HG03442 (cell line): Measurements from ENCODE around the gene CRACDL.
"Not testable (repeated sequence)": the region's sequence is repeated elsewhere in the genome, so short reads cannot be mapped to it uniquely, and the experiment has no call there.

Experiments
- ATAC-seq: cut with Tn5 transposase; IDR thresholded peaks from one replicate; pipeline ENCODE4 v1.9.1; 2021; ENCODE audit warnings: mild to moderate bottlenecking, moderate library complexity; ENCODE audit not compliant: unreplicated experiment

The CRACDL gene

DNA sequence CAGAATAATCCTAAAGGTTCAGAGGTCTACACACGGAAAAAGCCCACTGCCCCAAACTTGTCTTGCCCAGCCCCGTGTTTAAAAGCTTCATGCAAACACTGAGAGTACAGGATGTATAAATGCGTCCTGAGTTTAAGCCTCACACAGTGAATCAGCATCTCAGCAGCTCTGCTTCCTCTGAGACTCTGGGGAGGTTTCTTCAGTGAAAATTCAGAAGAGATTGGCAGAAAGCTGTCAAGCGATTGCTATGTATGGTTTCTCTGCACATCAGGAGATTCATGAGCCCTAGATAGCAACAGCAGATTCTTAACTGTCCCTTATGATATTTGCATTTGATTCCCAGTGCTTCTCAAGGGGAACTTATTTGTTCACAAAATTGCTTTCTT, 27.1 kb downstream of the CRACDL start:
- no peak for ATAC-seq

DNA sequence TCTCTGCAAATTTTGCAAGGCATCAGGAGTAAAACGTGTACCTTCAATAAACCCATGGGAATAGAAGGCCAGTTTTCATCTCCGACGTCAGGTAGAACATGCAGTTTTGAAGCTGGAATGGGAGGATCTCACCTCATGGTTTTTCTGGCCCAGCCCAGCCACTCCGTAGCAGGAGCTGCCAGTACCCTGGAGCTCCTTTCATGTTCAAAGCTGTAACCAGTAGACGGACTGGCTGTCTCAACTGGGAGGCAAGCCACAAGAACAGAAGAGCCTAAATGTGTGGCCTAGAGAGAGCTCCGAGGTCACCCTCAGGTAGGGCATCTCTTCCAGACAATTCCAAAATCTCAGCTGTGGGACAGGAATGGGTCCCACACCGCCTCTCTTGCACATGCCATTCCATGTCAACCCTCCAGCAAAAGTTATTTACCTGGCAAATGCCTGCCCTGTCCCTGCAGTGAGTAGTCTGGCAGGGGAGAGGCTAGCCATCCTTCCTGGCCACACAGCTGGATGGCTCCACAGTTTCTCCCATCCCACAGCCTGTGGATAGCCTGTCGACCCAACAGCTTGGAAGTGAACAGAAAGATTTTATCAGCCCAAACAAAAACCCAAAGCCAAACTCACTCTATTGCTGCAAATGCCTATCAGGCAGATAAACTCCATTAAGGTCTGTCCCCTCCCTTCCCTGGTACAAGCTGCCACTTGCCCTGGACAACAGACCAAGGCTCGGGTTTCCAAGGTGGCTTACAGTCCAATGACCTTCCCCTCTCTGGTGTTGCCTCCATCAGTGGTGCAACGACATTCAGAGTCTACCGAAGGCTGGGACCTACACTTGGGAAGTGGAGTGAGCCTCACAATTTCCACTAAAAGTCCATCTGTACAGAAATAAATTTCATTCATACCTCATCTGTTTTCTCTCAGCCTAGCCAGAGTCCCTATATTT, 27.8 kb downstream of the CRACDL start:
- no peak for ATAC-seq

DNA sequence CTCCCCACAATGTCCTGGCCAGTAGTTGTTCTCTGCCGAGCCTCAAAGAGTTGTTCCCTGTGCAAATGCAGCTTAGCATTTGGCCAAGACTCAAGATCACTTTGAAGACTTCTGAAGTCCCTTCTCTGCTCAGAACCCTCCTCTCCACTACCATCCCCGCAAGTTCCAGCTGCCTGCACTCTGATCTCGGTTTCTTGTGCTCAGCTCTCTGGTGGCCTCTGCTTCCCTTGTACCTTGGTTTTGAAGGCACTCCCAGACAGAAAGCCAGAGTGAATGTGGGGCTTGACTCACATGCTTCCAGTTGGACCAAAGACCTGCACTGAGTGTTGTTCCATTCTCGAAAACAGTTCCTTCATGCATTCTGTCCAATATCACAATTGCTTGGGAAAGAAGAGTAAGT, 28.6 kb downstream of the CRACDL start:
- ATAC-seq, result no peak

DNA sequence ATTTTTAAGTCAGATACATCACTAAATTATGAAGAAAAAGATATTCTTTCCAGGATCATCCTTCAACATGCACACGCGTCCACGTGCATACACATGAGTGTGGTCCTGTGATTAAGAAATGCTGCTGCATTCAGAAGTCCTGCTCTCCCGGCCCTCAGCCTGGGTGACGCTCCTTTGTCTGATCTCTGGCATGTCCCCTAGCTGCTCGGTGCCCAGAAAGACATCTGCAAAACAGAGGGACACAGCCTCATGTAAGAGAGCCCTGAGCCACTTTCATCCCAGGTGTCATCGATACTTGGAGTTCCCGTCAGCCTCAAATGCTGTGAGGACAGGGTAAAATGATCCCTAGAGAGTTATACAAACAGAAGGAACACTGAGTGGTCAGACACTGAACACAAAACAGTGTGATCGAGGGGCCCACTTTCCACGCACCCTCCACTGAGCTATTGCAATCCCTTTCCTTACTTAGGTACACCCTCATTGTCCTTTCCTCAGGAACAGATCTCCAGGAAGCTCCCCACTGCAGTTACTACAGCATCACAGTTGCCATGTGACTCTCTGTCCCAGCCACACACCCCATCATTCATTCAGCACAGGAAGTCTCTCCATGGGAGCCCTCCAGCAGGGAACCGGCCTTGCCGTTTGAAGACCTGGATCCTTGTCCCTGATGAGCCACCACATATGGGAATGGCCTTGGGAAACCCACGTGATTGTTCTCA, 32.1 kb downstream of the CRACDL start:
- no peak for ATAC-seq

DNA sequence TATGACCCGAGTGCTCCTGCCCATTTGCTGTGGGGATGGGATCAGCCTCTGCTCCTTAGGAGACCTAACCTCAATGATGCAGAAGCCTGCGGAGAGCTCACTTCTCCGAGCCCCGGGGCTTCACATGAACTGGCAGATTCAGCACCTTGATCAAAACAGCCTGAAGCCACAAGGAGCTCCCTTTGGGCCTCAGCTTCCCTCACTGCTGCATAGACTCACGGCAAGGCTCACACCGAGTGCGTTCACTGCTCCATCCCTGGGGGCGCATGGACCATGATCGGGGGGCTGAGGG, 33.0 kb downstream of the CRACDL start:
- no peak for ATAC-seq

DNA sequence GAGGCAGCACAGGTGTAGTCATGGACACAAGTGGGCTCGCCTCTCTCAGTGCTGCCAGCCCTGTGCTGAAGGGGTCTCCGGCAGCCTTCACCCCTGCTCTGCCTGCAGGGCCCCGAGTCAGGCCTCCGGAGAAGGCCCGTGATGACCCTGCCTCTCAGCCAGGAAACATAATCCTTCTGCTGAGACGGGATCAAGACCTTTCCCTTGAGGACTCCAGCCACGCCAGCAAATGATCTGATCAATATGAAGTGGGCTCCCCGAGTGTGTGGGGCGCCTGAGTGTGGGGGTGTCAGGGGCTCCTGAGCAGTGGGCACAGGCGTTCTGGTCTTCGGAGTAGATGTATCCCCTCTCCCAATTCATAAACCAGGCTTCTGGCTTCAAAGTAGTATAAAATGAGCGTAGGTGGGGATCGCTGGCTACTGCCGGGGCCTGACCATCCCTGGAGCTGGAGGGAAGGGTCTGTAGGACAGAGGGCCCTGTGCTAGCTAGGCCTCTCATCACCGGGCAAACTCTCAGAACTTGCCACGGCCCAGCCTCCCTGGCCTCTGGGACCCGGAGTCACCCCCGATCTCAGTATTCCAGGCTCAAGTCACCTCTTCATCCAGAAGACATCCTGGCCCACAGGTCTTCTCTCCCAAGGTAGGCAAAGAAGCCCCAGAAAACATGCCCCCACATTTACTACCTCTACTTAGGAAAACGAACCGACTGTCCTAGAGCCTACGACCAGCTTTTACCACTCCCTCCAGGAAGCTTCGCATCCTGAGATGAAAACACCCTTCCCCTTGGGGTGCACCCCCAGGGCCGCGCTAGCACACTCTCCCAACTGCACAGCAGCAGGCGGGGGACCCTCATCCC, 33.6 kb downstream of the CRACDL start:
- no peak for ATAC-seq

DNA sequence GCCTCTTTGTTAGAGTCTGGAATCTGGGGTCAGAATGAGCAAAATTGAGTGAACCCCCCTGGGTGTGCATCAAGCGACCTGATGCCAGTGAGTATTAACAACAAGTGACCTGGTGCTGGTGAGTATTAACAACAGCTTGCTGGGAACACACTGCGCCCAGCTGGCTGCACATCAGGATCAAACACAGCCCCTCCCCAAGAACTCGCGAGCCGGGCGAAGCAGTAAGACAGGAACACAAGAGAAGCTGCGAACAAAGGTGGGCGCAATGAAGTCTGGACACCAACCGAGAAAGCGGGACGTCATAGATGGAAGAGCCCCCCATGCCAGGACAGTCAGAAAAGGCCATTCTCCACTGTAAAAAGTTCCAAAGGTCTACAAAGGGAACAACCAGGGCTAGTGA, 34.3 kb downstream of the CRACDL start:
- ATAC-seq, result no peak

DNA sequence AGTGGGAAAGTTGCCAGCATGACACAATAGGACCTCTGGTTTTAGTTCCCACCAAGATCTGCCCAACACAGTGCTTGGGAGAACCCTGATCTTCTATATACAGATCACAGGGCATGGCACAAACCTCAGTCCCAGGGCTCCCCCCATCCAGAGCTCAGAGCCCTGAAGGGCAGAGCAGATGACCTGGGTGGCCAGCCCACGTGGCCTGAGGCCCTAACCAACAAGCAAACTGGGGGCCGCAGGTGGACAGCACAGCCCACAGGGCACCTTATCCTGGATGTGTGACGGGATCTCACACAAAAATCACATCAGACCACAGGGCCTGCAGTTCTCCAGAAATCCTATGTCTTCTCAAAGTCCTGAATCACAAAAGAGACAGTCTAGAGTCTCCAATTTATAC, 34.7 kb downstream of the CRACDL start:
- no peak for ATAC-seq

DNA sequence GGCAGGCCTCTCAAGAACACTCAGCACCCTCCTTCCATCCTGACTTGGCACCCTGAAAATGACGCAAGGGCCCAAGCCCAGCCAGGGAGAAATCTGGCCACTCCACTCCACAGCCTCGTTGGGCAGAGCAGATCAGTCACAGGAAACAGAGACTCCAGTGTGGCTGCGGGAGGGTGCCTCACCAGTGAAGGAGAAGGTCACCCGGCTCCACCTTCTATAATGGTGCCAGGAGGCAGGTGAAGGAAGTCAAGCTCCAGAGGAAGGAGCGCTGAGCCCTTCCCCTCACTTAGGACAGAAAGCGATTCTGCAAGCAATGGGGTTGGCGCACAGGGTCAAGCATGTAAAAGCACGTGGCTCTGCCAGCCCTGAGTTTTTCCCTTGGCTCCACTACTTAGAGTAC, 35.3 kb downstream of the CRACDL start:
- no peak for ATAC-seq

DNA sequence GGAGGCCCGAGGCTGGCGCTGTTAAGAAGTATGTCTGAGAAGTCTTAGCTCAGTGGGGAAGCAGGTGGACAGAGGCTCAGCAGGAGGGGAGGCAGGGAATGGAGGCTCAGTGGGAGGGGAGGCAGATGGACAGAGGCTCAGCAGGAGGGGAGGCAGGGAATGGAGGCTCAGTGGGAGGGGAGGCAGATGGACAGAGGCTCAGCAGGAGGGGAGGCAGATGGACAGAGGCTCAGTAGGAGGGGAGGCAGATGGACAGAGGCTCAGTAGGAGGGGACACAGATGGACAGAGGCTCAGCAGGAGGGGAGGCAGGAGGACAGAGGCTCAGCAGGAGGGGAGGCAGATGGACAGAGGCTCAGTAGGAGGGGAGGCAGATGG, 36.3 kb downstream of the CRACDL start:
- ATAC-seq, result not testable (repeated sequence)

DNA sequence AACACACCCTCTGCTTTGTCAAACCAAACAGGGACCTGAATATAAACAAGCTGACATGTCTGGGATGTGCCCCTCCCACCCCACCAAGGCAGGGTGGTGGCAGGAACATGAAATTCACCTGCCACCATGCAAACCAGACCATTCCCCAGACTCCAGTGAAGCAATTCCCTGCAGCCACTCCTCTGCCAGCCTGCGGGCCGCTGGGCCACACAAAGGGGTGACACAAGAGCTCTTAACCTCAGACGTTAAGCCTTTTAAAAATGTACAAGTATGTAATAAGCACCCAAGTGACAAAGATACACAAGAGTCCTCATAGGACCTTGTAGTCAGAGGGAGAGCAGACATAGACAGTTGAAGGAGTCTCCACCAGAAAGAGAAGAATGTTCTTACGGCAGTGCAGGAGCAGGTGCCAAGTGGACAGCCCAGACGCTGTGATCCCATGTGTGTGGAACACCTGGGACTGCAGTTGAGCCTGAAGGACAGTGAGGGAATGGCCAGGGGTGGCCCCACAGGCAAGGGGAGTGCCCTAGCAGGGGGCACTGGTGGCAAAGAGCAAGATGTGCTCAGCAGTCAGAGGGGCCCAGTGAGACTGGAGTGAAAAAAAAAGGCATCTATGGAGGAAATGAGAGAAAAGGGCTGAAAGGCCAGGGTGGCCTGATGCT, 36.9 kb downstream of the CRACDL start:
- no peak for ATAC-seq

DNA sequence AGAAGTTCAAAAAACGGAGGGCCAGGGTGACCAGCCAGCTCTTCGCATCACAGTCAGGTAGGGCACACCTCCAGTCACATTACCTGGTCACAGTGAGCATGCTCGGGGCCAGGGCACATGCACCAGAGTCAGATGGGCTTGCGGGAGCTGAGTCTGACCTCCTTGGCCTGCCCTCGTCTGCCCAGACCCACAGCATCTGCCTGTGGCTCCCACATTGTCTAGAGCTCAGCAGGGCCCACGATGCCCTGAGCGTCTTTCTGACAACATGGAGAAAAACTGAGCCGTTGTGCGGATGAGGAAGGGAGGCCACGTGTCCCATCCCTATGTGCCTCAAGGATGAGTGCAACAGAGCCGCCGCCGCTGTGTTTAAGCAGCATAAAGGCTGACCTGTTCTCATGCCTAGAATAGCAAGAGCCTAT, 37.6 kb downstream of the CRACDL start:
- ATAC-seq, result no peak

DNA sequence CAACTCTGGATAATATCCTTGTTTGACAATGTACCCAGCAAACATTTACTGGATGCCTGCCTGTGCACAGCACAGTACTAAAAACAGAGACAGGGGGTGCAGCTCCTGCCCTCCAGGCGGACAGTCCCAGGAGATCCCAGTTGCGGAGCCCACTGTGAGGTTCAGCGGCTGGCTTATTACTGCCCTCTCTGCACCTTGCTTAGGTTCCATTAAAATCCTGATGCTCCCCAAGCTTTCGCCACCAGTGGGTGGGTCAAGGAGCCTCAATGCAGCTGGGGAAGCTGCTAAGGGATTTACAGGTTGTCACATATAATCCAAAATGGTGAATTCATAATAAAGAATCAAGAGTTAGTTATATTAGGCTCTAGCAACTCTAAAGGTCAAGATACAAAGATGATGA, 38.3 kb downstream of the CRACDL start:
- no peak for ATAC-seq

DNA sequence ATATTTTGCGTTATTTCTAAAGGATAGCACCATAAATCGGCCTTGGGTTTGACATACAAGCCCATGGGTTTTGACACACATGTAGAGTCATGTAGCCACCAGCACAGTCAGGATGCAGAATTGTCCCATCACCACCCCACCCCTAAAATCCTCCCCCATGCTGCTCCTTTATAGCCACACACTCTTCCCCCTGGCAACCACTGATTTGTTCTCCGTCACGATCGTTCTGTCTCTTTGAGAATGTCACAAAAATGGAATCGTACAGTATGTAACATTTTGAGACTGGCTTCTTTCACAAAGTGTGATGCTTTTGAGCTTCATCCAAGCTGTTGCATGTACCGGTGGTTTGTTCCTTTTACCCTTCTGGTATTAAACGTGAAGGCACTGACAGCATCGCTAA, 39.1 kb downstream of the CRACDL start:
- no peak for ATAC-seq

DNA sequence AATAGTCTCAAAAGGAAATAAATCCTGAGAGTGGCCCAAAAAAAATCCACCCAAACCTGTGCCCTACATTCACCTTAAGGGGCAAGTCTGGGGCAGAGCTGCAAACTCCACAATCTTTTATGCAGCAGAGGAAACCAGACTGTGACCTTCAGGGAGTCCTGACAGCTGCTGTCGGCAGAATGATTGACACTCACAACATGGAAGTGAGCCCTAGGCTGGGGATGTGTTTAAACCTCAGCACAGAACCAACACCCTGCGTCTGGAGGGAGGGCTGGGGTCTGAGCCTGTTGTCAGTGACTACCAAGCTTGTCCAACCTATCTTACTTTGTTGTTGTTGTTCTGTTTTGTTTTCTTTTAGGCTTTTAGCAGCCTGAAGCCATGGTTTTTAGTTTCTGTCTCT, 39.6 kb downstream of the CRACDL start:
- ATAC-seq, result no peak

DNA sequence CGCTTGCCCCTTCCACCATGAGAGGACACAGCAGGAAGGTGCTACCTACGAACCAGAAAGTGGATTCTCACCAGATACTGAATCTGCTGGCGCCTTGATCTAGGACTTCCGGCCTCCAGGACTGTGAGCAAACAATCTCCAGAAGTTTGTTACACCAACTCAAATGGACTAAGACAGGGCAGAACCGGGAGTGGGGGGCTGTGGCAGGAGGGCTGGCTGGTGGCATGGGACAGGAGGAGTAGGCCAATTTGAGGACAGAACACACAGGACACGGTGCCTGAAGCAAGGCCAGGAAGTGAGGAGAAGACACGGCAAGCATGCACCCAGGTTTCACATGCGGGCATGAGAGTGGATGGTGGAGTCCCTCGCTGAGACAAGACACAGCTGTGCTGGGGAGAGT, 40.1 kb downstream of the CRACDL start:
- ATAC-seq, result no peak

DNA sequence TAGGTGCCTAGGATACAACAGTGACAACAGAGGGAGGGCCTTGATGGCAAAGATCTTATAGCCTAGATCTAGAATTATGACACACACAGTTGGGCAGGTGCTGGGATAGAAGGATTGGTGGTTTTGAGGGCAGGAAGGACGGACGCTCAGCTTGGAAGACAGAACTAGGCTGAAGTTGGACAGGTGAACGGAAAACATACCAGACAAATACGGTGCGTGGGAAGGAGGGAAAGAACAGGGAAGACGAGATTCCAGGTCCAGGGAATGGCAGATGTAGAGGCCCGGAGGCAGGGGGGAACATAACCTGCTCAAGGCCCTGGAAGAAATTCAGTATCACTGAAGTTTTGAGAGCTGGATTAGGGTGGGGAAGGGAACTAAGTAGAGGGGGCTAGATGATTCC, 40.8 kb downstream of the CRACDL start:
- ATAC-seq, result no peak

DNA sequence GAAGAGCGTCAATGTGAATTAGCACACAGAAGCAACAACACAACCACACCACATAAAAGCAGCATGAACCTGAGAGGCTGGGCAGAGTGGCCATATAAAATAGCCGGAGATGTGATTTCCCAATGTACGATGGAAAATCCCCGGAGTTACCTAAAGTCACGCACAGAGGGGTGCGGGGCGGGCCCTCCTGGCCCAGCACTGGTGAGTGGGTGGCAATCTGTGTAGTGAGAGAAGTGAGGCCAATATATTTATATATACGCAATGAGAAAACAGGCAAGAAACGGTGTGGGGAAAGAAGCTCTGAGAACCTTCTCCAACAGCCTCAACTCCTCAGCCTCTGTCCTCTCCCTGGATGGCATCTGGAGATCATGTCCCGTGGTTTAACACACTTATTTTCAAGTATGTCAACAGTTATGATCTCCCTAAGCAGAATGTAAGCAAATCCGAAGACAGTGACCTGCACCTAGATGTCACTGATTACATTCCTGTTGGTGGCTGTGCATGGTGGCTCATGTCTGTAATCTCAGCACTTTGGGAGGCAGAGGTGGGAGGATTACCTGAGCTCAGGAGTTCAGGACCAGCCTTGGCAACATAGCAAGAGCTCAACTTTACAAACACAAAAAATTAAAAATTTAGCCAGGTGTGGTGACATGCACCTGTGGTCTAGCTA, 41.6 kb downstream of the CRACDL start:
- ATAC-seq, result no peak

DNA sequence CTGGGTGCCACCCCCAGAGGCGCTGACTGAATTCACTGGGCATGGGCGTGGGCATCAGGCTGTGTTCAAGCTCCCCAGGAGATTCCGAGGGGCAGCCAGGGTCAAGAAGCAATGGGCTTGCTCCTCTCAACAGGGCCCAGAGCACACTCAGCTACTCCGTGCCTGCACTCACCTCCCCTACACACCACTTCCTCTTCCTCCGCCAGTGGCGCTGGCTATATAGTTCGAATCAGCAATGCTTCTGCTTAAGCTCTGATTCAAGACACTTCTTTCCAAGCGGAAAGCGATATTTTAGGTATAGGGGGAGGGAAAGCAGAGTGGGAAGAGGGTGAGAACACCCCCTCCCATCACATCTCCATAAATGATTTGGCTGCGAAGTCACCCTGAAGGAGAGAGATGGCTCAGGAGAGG, 42.1 kb downstream of the CRACDL start:
- ATAC-seq, result no peak

DNA sequence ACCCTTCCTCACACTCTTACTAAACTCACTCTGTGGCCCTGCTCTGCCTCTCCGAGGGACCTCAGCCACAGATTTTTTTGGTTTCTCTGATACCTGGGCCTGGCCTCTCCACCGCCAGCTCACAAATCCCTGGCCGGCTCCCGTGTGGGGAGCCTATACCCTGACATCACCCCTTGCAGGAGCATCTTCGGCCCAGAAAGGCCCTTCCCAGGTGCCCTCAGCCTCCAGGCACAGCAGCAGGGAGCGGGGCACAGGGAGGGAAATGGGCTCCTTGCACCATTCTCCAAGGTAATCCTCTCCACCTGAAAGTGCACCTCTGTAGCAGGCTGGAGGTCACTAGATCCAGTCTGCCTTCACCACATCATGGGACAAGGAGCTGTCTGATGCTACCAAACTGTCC, 43.2 kb downstream of the CRACDL start:
- no peak for ATAC-seq

DNA sequence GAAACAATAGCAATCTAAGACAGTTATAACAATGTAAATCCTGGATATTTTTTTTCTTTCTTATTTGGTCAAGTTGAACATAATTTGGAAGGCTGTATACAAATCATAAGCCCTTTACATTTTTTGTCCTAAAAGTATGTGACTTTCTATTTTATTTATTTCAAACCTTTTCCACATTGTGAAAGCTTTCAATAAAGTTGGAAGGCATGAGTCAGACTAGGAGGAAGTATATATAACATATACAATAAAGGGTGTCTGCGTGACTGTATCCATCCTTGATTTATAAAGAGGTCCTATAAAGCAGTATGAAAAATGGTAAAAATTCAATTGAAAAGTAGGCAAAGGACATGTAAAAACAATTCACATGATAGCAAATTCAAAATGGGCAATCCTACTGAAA, 44.4 kb downstream of the CRACDL start:
- no peak for ATAC-seq
